Measurements from ENCODE around the gene B4GALT1. TPM values are rescaled to one million over a fixed set of nuclear protein-coding genes. Genes with fewer than 3 reads are reported as not detected.
A peak's percentile ranks its signal among the peaks of the same experiment; 100 is the strongest.

Gene B4GALT1
- total and polyA plus RNA-seq, 2 experiments from 2014 or later = 63.9 to 78.3 TPM

- H4K20me1 ChIP-seq (ENCODE audit: insufficient read depth, poor library complexity, severe bottlenecking) = no peaks in the 10 kb centered on the region
These were observed 19.5 kb upstream of the B4GALT1 start for GRCh38 chr9:33186457-33187168.

DNA sequence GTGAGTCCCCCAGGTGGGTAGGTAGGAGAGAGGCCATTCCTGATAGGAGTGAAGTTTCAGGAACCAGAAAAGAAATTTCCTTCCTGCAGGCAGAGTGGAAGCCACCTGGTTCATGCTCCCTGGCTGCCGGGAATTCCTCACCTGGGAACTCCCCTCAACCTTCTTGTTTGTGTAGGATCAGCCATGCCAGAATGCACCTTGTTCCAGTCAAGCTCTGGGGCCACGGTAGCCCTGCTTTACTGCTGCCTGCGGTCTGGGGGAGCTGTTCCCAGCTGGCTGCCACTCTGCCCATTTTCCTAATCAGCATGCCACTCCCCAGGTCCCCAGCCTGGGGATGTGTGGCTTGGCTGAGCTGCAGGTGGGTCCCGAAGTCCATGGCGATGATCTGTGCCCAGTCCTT is 18.7 kb upstream of the B4GALT1 start:
- Histone ChIP-seq H3K27me3 (no peaks in the 10 kb centered on the region), H3K4me3 (no peak overlapping the region), H3K4me1 (ENCODE audit: insufficient read depth) (peaks cover 27% of the 10 kb centered on the region), H3K4me2 (peak overlapping the region; percentile 7), H3K36me3 (replicated peaks; ENCODE audit: insufficient read depth, low read depth) (no peaks in the 10 kb centered on the region), H2AFZ (no peak overlapping the region), H3K9me2 (replicated peaks; ENCODE audit: insufficient read depth) (no peaks in the 10 kb centered on the region), H4K20me1 (ENCODE audit: insufficient read depth, poor library complexity, severe bottlenecking) (no peaks in the 10 kb centered on the region), H3K27ac (peak overlapping the region; percentile 78), H3K9me3 (ENCODE audit: low read depth) (no peaks in the 10 kb centered on the region), H3K79me2 (no peaks in the 10 kb centered on the region)
- DNase-seq (ENCODE audit: low spot score) = peak; percentile 63
- WGBS (ENCODE audit: low lambda C conversion rate, missing lambda C conversion rate) = 60% methylated on average over 5 of the region's 5 CpGs
- no peak for TF ChIP-seq EZH2phosphoT487 (IDR thresholded peaks at IDR 0.05; ENCODE audit: low read depth, severe bottlenecking, unreplicated experiment)
- TF ChIP-seq CTCF (IDR thresholded peaks at IDR 0.05; ENCODE audit: poor library complexity) = no peak
- no peak for TF ChIP-seq EZH2 (IDR thresholded peaks at IDR 0.05; ENCODE audit: borderline replicate concordance)

More at GRCh38 chr9:33186457-33187168, 19.5 kb upstream of the B4GALT1 start:
- no peak overlapping the region for H2AFZ ChIP-seq
- 61% methylated on average over 3 of the region's 3 CpGs for WGBS (ENCODE audit: low lambda C conversion rate, missing lambda C conversion rate)
- H3K79me2 ChIP-seq = no peaks in the 10 kb centered on the region
- H3K36me3 ChIP-seq (replicated peaks; ENCODE audit: insufficient read depth, low read depth) = no peaks in the 10 kb centered on the region
- H3K9me3 ChIP-seq (ENCODE audit: low read depth) = no peaks in the 10 kb centered on the region
- H3K4me1 ChIP-seq (ENCODE audit: insufficient read depth) = peaks cover 27% of the 10 kb centered on the region
- no peak for TF ChIP-seq EZH2 (IDR thresholded peaks at IDR 0.05; ENCODE audit: borderline replicate concordance)
- no peak for TF ChIP-seq EZH2phosphoT487 (IDR thresholded peaks at IDR 0.05; ENCODE audit: low read depth, severe bottlenecking, unreplicated experiment)
- no peak for TF ChIP-seq CTCF (IDR thresholded peaks at IDR 0.05; ENCODE audit: poor library complexity)
- peak overlapping the region; percentile 83 for H3K27ac ChIP-seq
- peak; percentile 74 for DNase-seq (ENCODE audit: low spot score)
- H3K4me2 ChIP-seq = peak overlapping the region; percentile 28
- no peaks in the 10 kb centered on the region for H3K27me3 ChIP-seq
- no peaks in the 10 kb centered on the region for H3K9me2 ChIP-seq (replicated peaks; ENCODE audit: insufficient read depth)
- H3K4me3 ChIP-seq = no peak overlapping the region

- H4K20me1 ChIP-seq (ENCODE audit: insufficient read depth, poor library complexity, severe bottlenecking) = no peaks in the 10 kb centered on the region
- H2AFZ ChIP-seq = no peak overlapping the region
- H3K36me3 ChIP-seq (replicated peaks; ENCODE audit: insufficient read depth, low read depth) = no peaks in the 10 kb centered on the region
- peaks cover 27% of the 10 kb centered on the region for H3K4me1 ChIP-seq (ENCODE audit: insufficient read depth)
- H3K9me3 ChIP-seq (ENCODE audit: low read depth) = no peaks in the 10 kb centered on the region
- H3K4me2 ChIP-seq = no peak overlapping the region
- no peaks in the 10 kb centered on the region for H3K79me2 ChIP-seq
- no peak overlapping the region for H3K4me3 ChIP-seq
- TF ChIP-seq EZH2phosphoT487 (IDR thresholded peaks at IDR 0.05; ENCODE audit: low read depth, severe bottlenecking, unreplicated experiment) (no peak), EZH2 (IDR thresholded peaks at IDR 0.05; ENCODE audit: borderline replicate concordance) (no peak), CTCF (IDR thresholded peaks at IDR 0.05; ENCODE audit: poor library complexity) (no peak)
- H3K27me3 ChIP-seq = no peaks in the 10 kb centered on the region
- no peaks in the 10 kb centered on the region for H3K9me2 ChIP-seq (replicated peaks; ENCODE audit: insufficient read depth)
- DNase-seq (ENCODE audit: low spot score) = no peak
- 88% methylated on average over 11 of the region's 11 CpGs for WGBS (ENCODE audit: low lambda C conversion rate, missing lambda C conversion rate)
- peak overlapping the region; percentile 78 for H3K27ac ChIP-seq
These were observed 18.3 kb upstream of the B4GALT1 start for GRCh38 chr9:33185406-33185805.

Data from hepatocyte (in vitro differentiated cells).